HG03442 (cell line): ENCODE data around the gene SPRN.
"Not testable (repeated sequence)": the region's sequence is repeated elsewhere in the genome, so short reads cannot be mapped to it uniquely, and the experiment has no call there.

Experiments
- ATAC-seq: cut with Tn5 transposase; IDR thresholded peaks from one replicate; pipeline ENCODE4 v1.9.1; 2021; ENCODE audit warnings: mild to moderate bottlenecking, moderate library complexity; ENCODE audit not compliant: unreplicated experiment

Gene SPRN

GRCh38 chr10:133440633-133441285 lies 16.3 kb upstream of the SPRN start:
- ATAC-seq: no peak

- no peak for ATAC-seq
Measured at GRCh38 chr10:133439517-133440461, 15.4 kb upstream of the SPRN start.

GRCh38 chr10:133438711-133439273 lies 14.4 kb upstream of the SPRN start:
- ATAC-seq: no peak

GRCh38 chr10:133432789-133433188 lies 8.4 kb upstream of the SPRN start:
- ATAC-seq: not testable (repeated sequence)

- not testable (repeated sequence) for ATAC-seq
Measured at GRCh38 chr10:133431888-133432613, 7.6 kb upstream of the SPRN start.

- not testable (repeated sequence) for ATAC-seq
Measured at GRCh38 chr10:133429571-133429970, 5.1 kb upstream of the SPRN start.

- ATAC-seq: not testable (repeated sequence)
Measured at GRCh38 chr10:133424102-133424501, 323 bp downstream of the SPRN start.

- no peak for ATAC-seq
Measured at GRCh38 chr10:133422807-133423771, 1.3 kb downstream of the SPRN start.

GRCh38 chr10:133422223-133422806 lies 2.1 kb downstream of the SPRN start:
- no peak for ATAC-seq

GRCh38 chr10:133421336-133422222 lies 2.8 kb downstream of the SPRN start:
- no peak for ATAC-seq

GRCh38 chr10:133420579-133420978 lies 3.8 kb downstream of the SPRN start:
- no peak for ATAC-seq

- no peak for ATAC-seq
Measured at GRCh38 chr10:133420028-133420427, 4.4 kb downstream of the SPRN start.

GRCh38 chr10:133419211-133419950 lies 5.0 kb downstream of the SPRN start:
- no peak for ATAC-seq

- ATAC-seq: no peak
Measured at GRCh38 chr10:133418289-133418993, 6.0 kb downstream of the SPRN start.

- ATAC-seq: no peak
Measured at GRCh38 chr10:133415752-133416151, 8.7 kb downstream of the SPRN start.

- not testable (repeated sequence) for ATAC-seq
Measured at GRCh38 chr10:133414401-133414800, 10.0 kb downstream of the SPRN start.

- ATAC-seq: no peak
Measured at GRCh38 chr10:133412381-133412711, 12.1 kb downstream of the SPRN start.
